ENCODE results near the gene EPG5. TPM values are rescaled to one million over a fixed set of nuclear protein-coding genes. Genes with fewer than 3 reads are reported as not detected.

EPG5 gene
- polyA plus RNA-seq, 1 donor from 2014 or later: 18.0 TPM

GRCh38 chr18:45916302-45916701 is 50.8 kb downstream of the EPG5 start:
- Histone ChIP-seq H3K79me2 (replicated peaks; ENCODE audit: insufficient read depth, low read length) (no peaks in the 10 kb centered on the region), H3K27ac (ENCODE audit: low read length) (no peak overlapping the region), H3K9ac (ENCODE audit: low read length) (no peak overlapping the region), H3K27me3 (ENCODE audit: insufficient read depth, low read depth, low read length) (no peaks in the 10 kb centered on the region), H3K9me3 (ENCODE audit: low read length) (no peaks in the 10 kb centered on the region), H3K4me2 (ENCODE audit: low read length) (no peak overlapping the region), H3K36me3 (ENCODE audit: insufficient read depth, low read length) (no peaks in the 10 kb centered on the region), H2AFZ (ENCODE audit: low read depth, low read length) (no peak overlapping the region), H4K20me1 (ENCODE audit: insufficient read depth) (no peaks in the 10 kb centered on the region), H3F3A (ENCODE audit: insufficient read depth, low read length, poor library complexity, severe bottlenecking) (no peaks in the 10 kb centered on the region), H3K4me3 (ENCODE audit: low read length) (no peak overlapping the region), H3K9me2 (ENCODE audit: insufficient read depth, low read length) (no peaks in the 10 kb centered on the region)
- TF ChIP-seq MXI1 (conservative IDR thresholded peaks at IDR 0.05; ENCODE audit: poor library complexity, severe bottlenecking) (no peak), REST (IDR thresholded peaks at IDR 0.05; ENCODE audit: borderline replicate concordance) (no peak), SMC3 (conservative IDR thresholded peaks at IDR 0.05; ENCODE audit: poor library complexity) (no peak), TAF1 (IDR thresholded peaks at IDR 0.05; ENCODE audit: low read depth) (no peak), RAD21 (conservative IDR thresholded peaks at IDR 0.05) (no peak), EZH2 (IDR thresholded peaks at IDR 0.05; ENCODE audit: borderline replicate concordance, insufficient read depth, low read length, poor library complexity, severe bottlenecking) (no peak), EP300 (conservative IDR thresholded peaks at IDR 0.05; ENCODE audit: poor library complexity, severe bottlenecking) (no peak)

GRCh38 chr18:45913276-45913675 is 53.9 kb downstream of the EPG5 start:
- Histone ChIP-seq H3K9ac (ENCODE audit: low read length) (no peak overlapping the region), H4K20me1 (ENCODE audit: insufficient read depth) (no peaks in the 10 kb centered on the region), H3K4me2 (ENCODE audit: low read length) (no peak overlapping the region), H3K79me2 (replicated peaks; ENCODE audit: insufficient read depth, low read length) (no peaks in the 10 kb centered on the region), H3K27me3 (ENCODE audit: insufficient read depth, low read depth, low read length) (no peaks in the 10 kb centered on the region), H2AFZ (ENCODE audit: low read depth, low read length) (no peak overlapping the region), H3K36me3 (ENCODE audit: insufficient read depth, low read length) (no peaks in the 10 kb centered on the region), H3K27ac (ENCODE audit: low read length) (no peak overlapping the region), H3K9me2 (ENCODE audit: insufficient read depth, low read length) (no peaks in the 10 kb centered on the region), H3K4me3 (ENCODE audit: low read length) (no peak overlapping the region), H3K9me3 (ENCODE audit: low read length) (no peaks in the 10 kb centered on the region), H3F3A (ENCODE audit: insufficient read depth, low read length, poor library complexity, severe bottlenecking) (no peaks in the 10 kb centered on the region)
- TF ChIP-seq SMC3 (conservative IDR thresholded peaks at IDR 0.05; ENCODE audit: poor library complexity): no peak
- no peak for TF ChIP-seq TAF1 (IDR thresholded peaks at IDR 0.05; ENCODE audit: low read depth)
- TF ChIP-seq EP300 (conservative IDR thresholded peaks at IDR 0.05; ENCODE audit: poor library complexity, severe bottlenecking): no peak
- TF ChIP-seq REST (IDR thresholded peaks at IDR 0.05; ENCODE audit: borderline replicate concordance): no peak
- TF ChIP-seq EZH2 (IDR thresholded peaks at IDR 0.05; ENCODE audit: borderline replicate concordance, insufficient read depth, low read length, poor library complexity, severe bottlenecking): no peak
- no peak for TF ChIP-seq MXI1 (conservative IDR thresholded peaks at IDR 0.05; ENCODE audit: poor library complexity, severe bottlenecking)
- TF ChIP-seq RAD21 (conservative IDR thresholded peaks at IDR 0.05): no peak
- TF ChIP-seq POLR2AphosphoS5 (IDR thresholded peaks at IDR 0.05): no peak
